Panc1 (cell line): ENCODE results near the gene MPIG6B. TPM values are rescaled to one million over a fixed set of nuclear protein-coding genes. Genes with fewer than 3 reads are reported as not detected.

Experiments
- ATAC-seq: fragments of 200-7000 bp; cut with Tn5 transposase; 2 replicates; pipeline ENCODE4 v1.9.1; 2020; ENCODE audit warnings: mild to moderate bottlenecking, moderate library complexity
- BruUV-seq: library from RNA; stranded (reverse); fragments of 400-500 nt; replicated peaks from 2 replicates; lab custom pipeline; 2021; lab: Mats Ljungman, UMichigan
- CTCF ChIA-PET: fragments of 300-600 bp; sonication (Branson Sonifier 250); formaldehyde crosslinking; loops from one replicate; lab custom pipeline; 2022; ENCODE audit warnings: antibody characterized with exemption; lab: Charles Lee
- POLR2A ChIA-PET: fragments of 300-600 bp; sonication (Branson Sonifier 250); formaldehyde crosslinking; loops from one replicate; lab custom pipeline; 2022; ENCODE audit warnings: antibody characterized with exemption; lab: Charles Lee
- DNase-seq: peaks from one replicate; pipeline ENCODE4 v3.0.0-alpha.2; 2010; ENCODE audit warnings: low read depth, low spot score
- H3K27ac ChIP-seq: 2 replicates; pipeline ENCODE4 v1.5.1; 2011; ENCODE audit warnings: mild to moderate bottlenecking, low read length, inconsistent platforms
- H3K27me3 ChIP-seq: fragments of 200-500 bp; sonication (Bioruptor generic); 2 replicates; pipeline ENCODE4 v1.6.0; 2014; ENCODE audit warnings: low read length, inconsistent platforms; ENCODE audit not compliant: control insufficient read depth, insufficient read depth
- H3K36me3 ChIP-seq: fragments of 200-500 bp; sonication (Bioruptor generic); 2 replicates; pipeline ENCODE4 v1.5.1; 2014; ENCODE audit warnings: inconsistent platforms, mild to moderate bottlenecking, low read length, moderate library complexity; ENCODE audit not compliant: control insufficient read depth, insufficient read depth
- H3K4me1 ChIP-seq: 2 replicates; pipeline ENCODE4 v1.5.1; 2011; ENCODE audit warnings: inconsistent platforms, mild to moderate bottlenecking, low read length, moderate library complexity; ENCODE audit not compliant: control insufficient read depth, insufficient read depth
- H3K4me3 ChIP-seq, 2 experiments: 2 replicates each; pipeline ENCODE4 v1.5.1; 2011 to 2012; ENCODE audit warnings: low read depth in 2 of 2, low read length in 2 of 2, mild to moderate bottlenecking in 2 of 2, inconsistent platforms in 1 of 2, moderate library complexity in 1 of 2
- H3K9me3 ChIP-seq: fragments of 200-500 bp; sonication (Bioruptor generic); 2 replicates; pipeline ENCODE4 v1.5.1; 2014; ENCODE audit warnings: low read depth, mild to moderate bottlenecking, inconsistent platforms, low read length, moderate library complexity; ENCODE audit not compliant: control insufficient read depth, insufficient read depth
- CTCF ChIP-seq: fragments of 450-650 bp; IDR thresholded peaks from 2 replicates; pipeline ENCODE4 v1.5.1; 2017; ENCODE audit warnings: mild to moderate bottlenecking
- POLR2AphosphoS5 ChIP-seq: IDR thresholded peaks from 2 replicates; pipeline ENCODE4 v1.6.1; 2012; ENCODE audit warnings: mild to moderate bottlenecking, low read depth, low read length, moderate library complexity
- REST ChIP-seq, 2 experiments: IDR thresholded peaks; 2 replicates each; pipeline ENCODE4 v1.6.1; 2011 to 2012; ENCODE audit warnings: low read depth in 2 of 2, control low read depth in 1 of 2, low read length in 1 of 2, mild to moderate bottlenecking in 1 of 2, moderate library complexity in 1 of 2; ENCODE audit not compliant: insufficient read depth in 1 of 2
- SIN3A ChIP-seq: IDR thresholded peaks from 2 replicates; pipeline ENCODE4 v1.6.1; 2012; ENCODE audit warnings: low read depth, mild to moderate bottlenecking, low read length, moderate library complexity, borderline replicate concordance; ENCODE audit not compliant: insufficient read depth
- TCF7L2 ChIP-seq: IDR thresholded peaks from 2 replicates; pipeline ENCODE4 v1.6.1; 2011; ENCODE audit warnings: mild to moderate bottlenecking, low read depth, low read length, inconsistent platforms
- in situ Hi-C: cut with HindIII; loops from 2 replicates; pipeline ENCODE4 v1.10.0; 2016; ENCODE audit warnings: low sequenced_read_pairs, low pct_unique_long_range_greater_than_20kb
- intact Hi-C: fragments of 100-400 bp; cut with micrococcal nuclease; formaldehyde crosslinking; loops from one replicate; pipeline ENCODE4 v1.10.0; 2022; ENCODE audit not compliant: unreplicated experiment
- total RNA-seq: library from RNA; stranded (reverse); gene quantifications from one replicate; pipeline ENCODE4 v1.2.1, GENCODE V29; 2021; ENCODE audit not compliant: unreplicated experiment

The MPIG6B gene
- total RNA-seq, 1 experiment from 2014 or later, result not detected

GRCh38 chr6:31727717-31728671, 4.8 kb downstream of the MPIG6B start:
- intact Hi-C loops (no loop called here), in situ Hi-C loops (no loop called here)
- POLR2A ChIA-PET, result interaction anchor here (1.0 kb wide), 1 partner anchor 95 kb away, joined by 4 read pairs; no protein-coding TSS in a partner anchor
- ATAC-seq (no peak), DNase-seq (no peak)
- CTCF ChIA-PET, result no interaction called here
- TF ChIP-seq POLR2AphosphoS5 (no peak), CTCF (no peak), REST (IDR thresholded peaks at IDR 0.05; ENCODE audit: insufficient read depth in 1 of 2, low read depth in 2 of 2, low read length in 1 of 2) (no peak), SIN3A (no peak), TCF7L2 (no peak)
- Histone ChIP-seq H3K4me1 (peaks cover 23% of the 10 kb centered on the region), H3K27ac (peak overlapping the region; percentile 91; the same call in 1 of the 2 replicates), H3K4me3 (peak overlapping the region; percentile 83 to 85; a peak in 2 of 4 replicates), H3K36me3 (peaks cover 10% of the 10 kb centered on the region), H3K27me3 (no peaks in the 10 kb centered on the region), H3K9me3 (no peaks in the 10 kb centered on the region)
- BruUV-seq, result no TSS peak

GRCh38 chr6:31728767-31729514, 5.8 kb downstream of the MPIG6B start, which contains the start of gene DDAH2:
Gene DDAH2, minus strand, starts transcription at chr6:31729299. Its CDS starts 138 bp downstream, at chr6:31729161.
- ATAC-seq, result peak; percentile 47
- peak within 1 kb of the TSS; percentile 83 to 85 for H3K4me3 ChIP-seq
- in situ Hi-C loops, result no loop called here
- H3K27me3 ChIP-seq, result no peaks in the 10 kb centered on the region
- POLR2A ChIA-PET, result interaction anchor here (0.6 to 1.1 kb wide), 3 partner anchors 86 to 180 kb away, joined by 3 to 7 read pairs (median 3); partner anchors contain the start of genes HSPA1A and HSPA1L
- TF ChIP-seq POLR2AphosphoS5 (no peak), TCF7L2 (no peak), REST (IDR thresholded peaks at IDR 0.05; ENCODE audit: insufficient read depth in 1 of 2, low read depth in 2 of 2, low read length in 1 of 2) (no peak), SIN3A (no peak), CTCF (no peak; the same call in none of the 2 replicates)
- DNase-seq, result no peak
- peaks cover 18% of the 10 kb centered on the region for H3K36me3 ChIP-seq
- intact Hi-C loops, result no loop called here
- H3K4me1 ChIP-seq, result peaks cover 32% of the 10 kb centered on the region
- H3K27ac ChIP-seq, result peak within 1 kb of the TSS; percentile 91
- H3K9me3 ChIP-seq, result no peaks in the 10 kb centered on the region
- TSS peak; percentile 53 for BruUV-seq
- CTCF ChIA-PET, result interaction anchor here (0.6 to 0.8 kb wide), 2 partner anchors 16 to 210 kb away, joined by 4 to 6 read pairs; no protein-coding TSS in a partner anchor
